ENCODE results near the gene ZNF790.

DNA sequence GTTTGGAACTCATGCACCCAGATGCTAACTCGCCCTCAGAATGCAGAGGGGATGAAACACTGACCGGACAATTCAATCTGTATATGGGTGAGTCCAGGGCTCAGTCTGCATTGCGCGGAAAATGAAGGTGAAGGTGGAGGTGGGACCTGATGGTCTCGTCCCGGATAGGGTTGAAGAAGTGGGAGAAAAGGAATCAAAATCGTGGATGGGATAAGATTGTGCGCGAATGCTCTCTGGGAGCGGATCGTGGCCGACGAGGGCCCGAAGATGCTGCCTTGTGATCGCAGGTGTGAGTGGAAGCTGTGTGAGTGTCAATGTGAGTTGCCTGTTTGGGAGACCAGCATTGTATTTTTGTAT lies 65.0 kb downstream of the ZNF790 start:
- TF ChIP-seq GTF2F1 (IDR thresholded peaks at IDR 0.05; ENCODE audit: borderline replicate concordance, low read depth, low read length) (no peak), POLR2A (IDR thresholded peaks at IDR 0.05; ENCODE audit: control extremely low read depth in 1 of 2, low read depth in 2 of 2, low read length in 2 of 2) (no peak), EZH2 (IDR thresholded peaks at IDR 0.05; ENCODE audit: low read depth, low read length, severe bottlenecking) (no peak)
- TF ChIP-seq, protein P1, sequence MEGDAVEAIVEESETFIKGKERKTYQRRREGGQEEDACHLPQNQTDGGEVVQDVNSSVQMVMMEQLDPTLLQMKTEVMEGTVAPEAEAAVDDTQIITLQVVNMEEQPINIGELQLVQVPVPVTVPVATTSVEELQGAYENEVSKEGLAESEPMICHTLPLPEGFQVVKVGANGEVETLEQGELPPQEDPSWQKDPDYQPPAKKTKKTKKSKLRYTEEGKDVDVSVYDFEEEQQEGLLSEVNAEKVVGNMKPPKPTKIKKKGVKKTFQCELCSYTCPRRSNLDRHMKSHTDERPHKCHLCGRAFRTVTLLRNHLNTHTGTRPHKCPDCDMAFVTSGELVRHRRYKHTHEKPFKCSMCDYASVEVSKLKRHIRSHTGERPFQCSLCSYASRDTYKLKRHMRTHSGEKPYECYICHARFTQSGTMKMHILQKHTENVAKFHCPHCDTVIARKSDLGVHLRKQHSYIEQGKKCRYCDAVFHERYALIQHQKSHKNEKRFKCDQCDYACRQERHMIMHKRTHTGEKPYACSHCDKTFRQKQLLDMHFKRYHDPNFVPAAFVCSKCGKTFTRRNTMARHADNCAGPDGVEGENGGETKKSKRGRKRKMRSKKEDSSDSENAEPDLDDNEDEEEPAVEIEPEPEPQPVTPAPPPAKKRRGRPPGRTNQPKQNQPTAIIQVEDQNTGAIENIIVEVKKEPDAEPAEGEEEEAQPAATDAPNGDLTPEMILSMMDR (IDR thresholded peaks at IDR 0.05; ENCODE audit: control extremely low read depth in 1 of 3, insufficient read depth in 1 of 3, low read depth in 1 of 3, low read length in 3 of 3), result no peak

Data from H1 (cell line).